GM21390 (cell line): ENCODE results near the gene GNA15.

Experiments used
- ATAC-seq: cut with Tn5 transposase; IDR thresholded peaks from one replicate; pipeline ENCODE4 v1.9.1; 2021; ENCODE audit not compliant: unreplicated experiment

The GNA15 gene

DNA sequence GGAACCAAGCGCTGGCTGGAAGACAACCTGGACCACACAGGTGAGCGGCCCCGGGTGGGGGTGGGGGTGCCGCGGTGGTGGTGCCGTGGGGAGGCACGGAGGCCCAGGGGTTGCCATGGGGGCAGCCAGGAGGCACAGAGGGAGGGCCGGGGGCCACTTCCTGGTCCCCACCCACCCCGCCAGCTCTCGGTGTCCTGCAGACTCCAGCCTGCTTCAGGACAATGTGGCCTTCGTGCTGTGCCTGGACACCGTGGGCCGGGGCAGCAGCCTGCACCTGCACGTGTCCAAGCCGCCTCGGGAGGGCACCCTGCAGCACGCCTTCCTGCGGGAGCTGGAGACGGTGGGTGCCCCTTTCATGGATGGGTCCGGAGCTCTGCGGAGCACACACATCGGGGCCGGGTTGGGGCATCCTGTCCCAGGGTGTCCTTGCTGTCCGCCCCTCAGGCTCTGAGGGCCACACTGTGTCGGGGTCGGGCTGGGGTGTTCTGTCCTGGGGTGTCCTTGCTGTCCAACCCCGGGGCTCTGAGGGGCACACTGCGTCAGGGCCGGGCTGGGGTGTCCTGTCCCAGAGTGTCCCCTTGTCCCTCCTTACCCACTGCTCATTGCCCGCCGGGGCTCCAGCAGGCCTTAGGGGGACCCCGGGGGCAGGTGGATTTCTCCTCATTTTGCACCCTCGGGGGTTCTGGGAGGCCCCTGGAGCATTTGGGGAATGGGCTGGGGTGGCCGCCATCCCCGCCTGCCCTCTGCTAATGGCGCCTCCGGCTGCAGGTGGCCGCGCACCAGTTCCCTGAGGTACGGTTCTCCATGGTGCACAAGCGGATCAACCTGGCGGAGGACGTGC is 68.2 kb downstream of the GNA15 start:
- ATAC-seq: no peak

DNA sequence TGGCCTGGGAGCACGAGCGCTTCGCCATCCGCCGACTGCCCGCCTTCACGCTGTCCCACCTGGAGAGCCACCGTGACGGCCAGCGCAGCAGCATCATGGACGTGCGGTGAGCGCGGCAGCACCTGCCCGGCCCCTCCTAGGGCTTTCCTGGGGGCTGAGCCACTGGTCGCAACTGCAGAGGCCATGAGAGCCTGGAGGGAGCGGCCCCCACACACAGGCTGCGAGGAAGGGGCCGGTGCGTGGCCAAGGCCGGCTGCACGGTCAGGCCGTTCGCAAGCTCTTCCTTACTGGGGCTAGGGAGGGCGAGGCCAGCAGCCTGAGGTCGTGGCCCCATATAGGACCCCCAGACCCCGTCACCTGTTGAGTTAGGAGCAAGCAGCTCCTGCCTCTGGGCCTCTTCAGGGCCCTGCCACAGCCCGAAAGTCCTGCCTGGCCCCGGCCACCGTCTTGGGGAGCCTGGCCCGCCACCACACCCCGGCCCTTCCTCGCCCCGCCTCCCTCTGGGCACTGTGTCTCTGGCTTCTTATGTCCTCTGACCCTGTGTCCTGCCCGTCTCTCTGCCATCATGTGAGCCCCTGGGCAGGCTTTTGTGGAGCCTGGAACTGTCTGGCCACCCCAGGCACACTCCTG is 68.9 kb downstream of the GNA15 start:
- no peak for ATAC-seq

DNA sequence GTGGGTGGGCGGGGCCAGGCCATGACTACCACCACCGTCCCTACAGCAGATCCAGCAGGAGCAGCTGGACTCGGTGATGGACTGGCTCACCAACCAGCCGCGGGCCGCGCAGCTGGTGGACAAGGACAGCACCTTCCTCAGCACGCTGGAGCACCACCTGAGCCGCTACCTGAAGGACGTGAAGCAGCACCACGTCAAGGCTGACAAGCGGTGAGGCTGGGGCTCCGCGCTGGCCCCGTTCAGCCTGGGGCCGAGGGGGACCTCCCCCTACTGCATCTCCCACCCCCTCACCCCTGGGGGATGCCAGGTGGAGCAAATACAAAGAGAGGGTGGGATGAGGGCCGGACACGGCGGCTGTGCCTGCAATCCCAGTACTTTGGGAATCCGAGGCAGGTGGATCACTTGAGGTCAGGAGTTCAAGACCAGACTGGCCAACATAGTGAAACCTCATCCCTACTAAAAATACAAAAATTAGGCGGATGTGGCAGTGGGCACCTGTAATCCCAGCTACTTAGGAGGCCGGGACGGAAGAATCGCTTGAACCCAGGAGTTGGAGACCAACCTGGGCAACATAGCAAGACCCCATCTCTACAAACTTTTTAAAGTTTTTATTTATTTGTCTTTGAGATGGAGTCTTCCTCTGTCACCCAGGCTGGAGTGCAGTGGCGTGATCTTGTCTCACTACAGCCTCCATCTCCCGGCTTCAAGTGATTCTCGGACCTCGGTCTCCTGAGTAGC is 70.6 kb downstream of the GNA15 start:
- no peak for ATAC-seq

DNA sequence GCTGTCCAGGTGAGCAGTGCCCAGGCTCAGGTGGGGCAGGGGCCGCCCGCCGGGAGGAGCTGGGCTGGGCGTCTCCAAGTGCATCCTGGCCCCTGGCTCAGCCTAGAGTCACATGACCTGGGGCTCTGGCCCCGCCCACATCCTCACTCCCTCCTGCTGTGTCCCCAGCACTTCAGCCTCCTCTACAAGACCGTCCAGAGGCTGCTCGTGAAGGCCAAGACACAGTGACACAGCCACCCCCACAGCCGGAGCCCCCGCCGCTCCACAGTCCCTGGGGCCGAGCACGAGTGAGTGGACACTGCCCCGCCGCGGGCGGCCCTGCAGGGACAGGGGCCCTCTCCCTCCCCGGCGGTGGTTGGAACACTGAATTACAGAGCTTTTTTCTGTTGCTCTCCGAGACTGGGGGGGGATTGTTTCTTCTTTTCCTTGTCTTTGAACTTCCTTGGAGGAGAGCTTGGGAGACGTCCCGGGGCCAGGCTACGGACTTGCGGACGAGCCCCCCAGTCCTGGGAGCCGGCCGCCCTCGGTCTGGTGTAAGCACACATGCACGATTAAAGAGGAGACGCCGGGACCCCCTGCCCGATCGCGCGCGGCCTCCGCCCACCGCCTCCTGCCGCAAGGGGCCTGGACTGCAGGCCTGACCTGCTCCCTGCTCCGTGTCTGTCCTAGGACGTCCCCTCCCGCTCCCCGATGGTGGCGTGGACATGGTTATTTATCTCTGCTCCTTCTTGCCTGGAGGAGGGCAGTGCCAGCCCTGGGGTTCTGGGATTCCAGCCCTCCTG is 71.8 kb downstream of the GNA15 start:
- no peak for ATAC-seq

DNA sequence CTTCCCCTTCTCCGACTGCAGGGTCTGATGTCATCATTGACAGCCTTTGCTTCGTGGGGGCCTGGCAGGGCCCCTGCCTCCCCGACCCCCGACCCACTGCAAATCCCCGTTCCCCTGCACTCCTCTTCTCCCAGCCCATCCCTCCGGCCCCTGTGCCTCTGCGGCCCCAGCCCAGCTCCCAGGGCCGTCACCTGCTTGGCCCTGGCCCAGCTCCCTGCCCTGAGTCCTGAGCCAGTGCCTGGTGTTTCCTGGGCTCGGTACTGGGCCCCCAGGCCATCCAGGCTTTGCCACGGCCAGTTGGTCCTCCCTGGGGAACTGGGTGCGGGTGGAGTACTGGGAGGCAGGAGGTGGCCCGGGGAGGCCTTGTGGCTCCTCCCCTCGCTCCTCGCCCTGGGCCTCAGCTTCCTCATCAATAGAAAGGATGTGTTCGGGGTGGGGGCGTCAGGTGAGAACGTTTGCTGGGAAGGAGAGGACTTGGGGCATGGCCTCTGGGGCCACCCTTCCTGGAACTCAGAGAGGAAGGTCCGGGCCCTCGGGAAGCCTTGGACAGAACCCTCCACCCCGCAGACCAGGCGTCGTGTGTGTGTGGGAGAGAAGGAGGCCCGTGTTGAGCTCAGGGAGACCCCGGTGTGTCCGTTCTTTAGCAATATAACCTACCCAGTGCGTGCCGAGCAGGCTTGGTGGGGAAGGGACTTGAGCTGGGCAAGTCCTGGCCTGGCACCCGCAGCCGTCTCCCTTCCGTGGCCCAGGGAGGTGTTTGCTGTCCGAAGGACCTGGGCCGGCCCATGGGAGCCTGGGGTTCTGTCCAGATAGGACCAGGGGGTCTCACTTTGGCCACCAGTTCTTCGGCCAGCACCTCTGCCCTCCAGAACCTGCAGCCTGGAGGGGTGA is 72.7 kb downstream of the GNA15 start:
- no peak for ATAC-seq

DNA sequence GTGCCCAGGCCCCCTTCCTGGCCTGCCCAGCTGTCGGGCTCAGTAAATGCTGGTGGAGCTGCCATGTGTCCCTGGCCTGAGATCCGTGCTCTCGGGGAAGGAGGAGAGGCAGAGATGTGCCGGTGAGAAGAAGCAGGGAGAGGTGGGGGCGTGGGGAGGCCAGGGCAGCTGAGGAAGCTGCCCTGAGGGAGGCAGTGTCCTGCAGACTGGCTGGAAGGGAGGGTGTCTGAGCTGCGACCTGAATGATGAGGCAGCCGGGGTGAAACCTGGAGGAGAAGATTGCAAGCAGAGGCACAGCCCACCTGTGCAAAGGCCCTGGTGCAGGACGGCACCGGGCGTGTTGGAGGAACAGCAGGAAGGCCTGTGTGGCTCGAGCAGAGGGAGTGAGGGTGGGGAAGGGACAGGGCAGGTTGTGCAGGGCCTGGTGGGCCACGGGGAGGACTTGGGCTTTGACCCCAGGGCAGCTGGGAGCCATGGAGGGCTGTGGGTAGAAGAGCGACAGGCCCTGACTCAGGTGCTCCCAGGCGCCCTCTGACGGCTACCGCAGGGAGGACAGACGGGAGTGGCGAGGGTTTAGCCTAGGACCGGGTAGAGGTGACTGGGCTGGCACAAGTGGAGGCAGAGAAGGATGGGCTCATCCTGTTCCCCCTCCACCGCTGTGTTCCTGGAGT is 74.6 kb downstream of the GNA15 start:
- ATAC-seq: no peak

DNA sequence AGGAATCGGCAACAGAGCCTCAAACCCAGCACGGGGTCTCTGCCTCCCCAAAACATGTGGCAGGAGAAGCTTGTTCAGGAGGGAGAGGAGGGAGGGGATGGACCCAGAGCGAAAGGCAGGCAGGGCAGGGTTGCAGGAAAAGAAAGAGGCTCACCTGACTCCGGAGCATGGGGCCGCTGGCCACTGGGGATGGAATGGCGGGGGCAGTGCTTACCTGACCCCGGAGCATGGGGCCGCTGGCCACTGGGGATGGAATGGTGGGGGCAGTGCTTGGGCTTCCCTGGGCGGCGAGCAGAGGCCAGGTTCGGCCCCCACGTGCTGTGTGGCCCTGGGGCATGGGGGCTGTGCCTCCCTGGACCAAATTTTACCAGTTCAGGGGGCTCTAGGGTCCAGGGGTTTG is 75.4 kb downstream of the GNA15 start:
- ATAC-seq: no peak

DNA sequence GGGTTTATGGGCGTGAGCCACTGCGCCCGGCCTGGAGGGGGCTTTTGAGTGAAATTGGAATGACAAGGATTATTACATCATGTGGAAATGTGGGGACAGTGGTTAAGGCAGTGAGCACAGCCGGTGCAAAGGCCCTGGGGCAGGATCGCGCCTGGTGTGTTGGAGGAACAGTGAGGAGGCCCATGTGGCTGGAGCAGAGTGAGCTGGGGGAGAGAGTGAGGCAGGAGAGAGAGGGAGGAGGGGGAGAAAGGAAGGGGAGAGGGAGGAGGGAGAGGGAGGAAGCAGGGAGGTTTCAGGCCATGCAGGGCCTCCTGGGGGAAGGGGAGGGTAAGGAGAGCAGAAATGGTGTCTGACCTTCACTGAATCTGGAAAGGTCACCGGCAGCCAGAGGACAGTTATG is 77.3 kb downstream of the GNA15 start:
- ATAC-seq: no peak
